ENCODE measurements around the gene ZCCHC17.
A peak's percentile ranks its signal among the peaks of the same experiment; 100 is the strongest.
"Not testable (repeated sequence)": the region's sequence is repeated elsewhere in the genome, so short reads cannot be mapped to it uniquely, and the experiment has no call there.

ZCCHC17 gene, protein sequence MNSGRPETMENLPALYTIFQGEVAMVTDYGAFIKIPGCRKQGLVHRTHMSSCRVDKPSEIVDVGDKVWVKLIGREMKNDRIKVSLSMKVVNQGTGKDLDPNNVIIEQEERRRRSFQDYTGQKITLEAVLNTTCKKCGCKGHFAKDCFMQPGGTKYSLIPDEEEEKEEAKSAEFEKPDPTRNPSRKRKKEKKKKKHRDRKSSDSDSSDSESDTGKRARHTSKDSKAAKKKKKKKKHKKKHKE

DNA sequence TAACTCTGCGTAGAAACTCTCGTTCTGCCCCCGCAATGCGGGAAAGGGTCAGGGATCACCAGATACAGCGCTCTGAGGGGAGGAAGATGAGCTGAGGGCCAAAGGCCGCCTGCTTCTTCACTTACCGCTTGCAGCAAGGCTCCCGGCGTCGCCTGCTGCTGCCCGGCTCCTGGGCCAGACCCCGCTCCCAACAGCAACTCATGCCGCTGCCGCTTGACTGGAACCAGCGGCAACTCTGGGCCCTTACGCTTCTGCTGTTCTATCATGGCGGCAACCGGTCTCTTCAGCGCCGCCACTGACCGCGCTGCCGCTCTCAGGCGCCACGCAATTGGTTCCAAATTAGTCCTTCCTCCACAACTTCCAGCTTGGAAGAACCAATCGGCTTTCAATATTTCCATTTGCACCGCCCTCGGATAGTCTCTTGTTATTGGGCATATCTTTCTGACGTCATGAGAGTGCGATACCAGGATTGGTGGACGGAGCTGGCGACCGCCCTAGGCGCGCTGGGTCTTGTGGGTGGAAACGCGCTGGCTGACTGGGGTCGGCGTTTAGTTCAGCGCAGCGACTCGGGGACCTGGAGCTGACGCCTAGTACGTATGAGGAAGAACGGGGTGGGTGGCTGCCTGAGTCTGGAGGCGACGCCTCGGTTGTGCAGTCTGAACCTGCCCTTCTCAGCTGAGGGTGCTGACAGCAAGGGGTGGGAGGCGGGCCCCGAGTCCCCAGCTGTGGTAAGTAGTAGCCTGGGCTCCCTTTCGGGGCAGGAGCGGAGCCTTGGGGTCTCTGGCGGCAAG is at the start of gene ZCCHC17, which contains the start of gene SNRNP40:
Gene ZCCHC17 (plus strand): TSS at position 547 of the 791 bp plus-strand sequence. CDS start 13,067 bp downstream, outside the sequence.
Gene SNRNP40 (minus strand): TSS at position 303 of the 791 bp plus-strand sequence. CDS start 37 bp downstream, at position 266.
- Histone ChIP-seq H3K4me3 (peak within 1 kb of the TSS; percentile 72 to 96 (median 86)), H3K27ac (peak within 1 kb of the TSS; percentile 77 to 97 (median 92))

DNA sequence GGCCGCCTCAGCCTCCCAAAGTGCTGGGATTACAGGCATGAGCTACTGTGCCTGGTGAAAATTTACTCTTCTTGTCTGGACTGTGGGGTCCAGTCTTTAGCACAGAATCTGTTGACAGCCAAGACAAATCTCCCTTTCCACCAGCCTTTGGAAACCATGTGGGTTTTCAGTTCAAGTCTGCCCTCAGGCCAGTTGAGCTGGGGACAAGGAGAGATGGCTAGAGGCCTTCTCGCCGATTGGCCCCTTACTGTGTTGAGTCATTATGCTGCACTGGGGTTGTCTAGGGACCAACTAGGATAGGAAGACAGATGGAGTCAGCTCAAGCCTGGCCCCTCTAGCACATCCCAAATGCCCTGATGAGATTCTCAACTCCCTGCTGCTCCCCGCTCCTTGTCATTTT is 48.6 kb upstream of the ZCCHC17 start:
- Histone ChIP-seq H3K27ac (no peak overlapping the region), H3K4me3 (no peak overlapping the region)

DNA sequence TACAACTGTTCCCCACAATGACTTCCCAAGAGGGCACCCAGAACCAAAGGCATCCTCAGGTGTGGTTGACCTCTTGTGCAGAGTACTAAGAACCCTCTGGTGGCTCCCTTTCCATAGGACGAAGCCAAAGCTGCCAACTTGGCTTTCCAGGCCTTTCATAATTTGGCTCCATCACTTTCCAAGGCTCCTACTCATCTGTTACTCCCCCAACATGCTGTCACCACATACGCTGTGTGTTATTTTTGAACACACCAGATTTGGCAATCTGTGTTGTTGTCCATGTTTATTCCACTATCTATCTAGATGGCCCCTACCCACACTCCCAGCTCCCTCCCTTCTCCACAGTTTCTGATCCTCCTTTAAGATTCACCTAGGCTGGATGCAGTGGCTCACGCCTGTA is 47.0 kb upstream of the ZCCHC17 start:
- Histone ChIP-seq H3K4me3 (no peak overlapping the region), H3K27ac (no peak overlapping the region)

DNA sequence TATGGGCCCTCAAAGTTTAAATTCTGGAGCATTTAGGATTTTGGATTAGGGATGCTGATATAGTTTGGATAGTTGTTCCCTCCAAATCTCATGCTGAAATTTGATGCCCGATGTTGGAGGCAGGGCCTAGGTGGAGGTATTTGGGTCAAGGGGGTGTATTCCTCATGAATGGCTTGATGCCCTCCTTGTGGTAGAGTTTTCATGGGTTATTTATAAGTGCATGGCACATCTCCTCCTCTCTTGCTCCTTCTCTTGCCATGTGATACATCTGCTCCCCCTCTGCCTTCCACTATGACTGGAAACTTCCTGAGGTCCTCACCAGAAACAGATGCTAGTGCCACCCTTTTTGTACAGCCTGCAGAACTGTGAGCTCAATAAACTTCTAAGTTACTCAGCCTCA is 39.6 kb upstream of the ZCCHC17 start:
- no peak overlapping the region for H3K4me3 ChIP-seq
- no peak overlapping the region for H3K27ac ChIP-seq

DNA sequence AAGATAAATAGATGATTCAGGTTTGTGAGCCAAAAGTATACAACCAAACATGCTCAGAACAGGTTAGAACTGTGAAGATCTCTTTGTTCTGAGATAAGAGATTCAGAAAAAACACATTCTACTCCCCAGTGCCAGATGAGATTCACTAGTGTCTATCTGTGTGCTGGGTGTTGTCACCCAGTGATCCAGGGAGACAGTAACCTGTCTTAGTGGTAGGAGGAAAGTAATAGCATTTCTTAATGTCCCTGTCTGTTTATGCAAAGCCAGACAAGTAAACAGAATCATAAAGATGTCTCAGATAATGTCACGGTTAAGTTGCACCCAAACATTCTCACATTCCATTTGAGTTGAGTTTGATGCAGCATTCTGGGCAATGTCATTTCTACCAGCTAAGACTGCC is 38.3 kb upstream of the ZCCHC17 start:
- no peak overlapping the region for H3K4me3 ChIP-seq
- H3K27ac ChIP-seq, result no peak overlapping the region

DNA sequence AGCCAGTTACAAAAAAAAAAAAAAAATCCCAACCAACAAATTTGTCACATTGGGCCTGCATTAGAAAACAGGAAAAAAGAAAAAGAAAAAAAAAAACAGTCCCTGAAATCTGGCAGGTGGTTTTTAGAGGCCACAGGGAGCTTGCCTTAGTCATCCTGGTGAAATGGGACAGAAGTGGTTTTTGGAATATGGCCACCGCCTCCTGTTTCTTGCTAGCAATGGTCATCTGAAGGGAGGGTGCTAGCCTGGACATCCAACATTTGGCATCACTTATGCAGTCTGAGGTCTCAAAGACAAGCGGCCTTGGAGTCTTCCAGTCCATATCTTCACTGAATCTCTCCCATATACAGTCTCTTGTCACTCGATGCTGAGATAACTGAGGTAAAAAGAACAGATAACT is 37.1 kb upstream of the ZCCHC17 start:
- H3K4me3 ChIP-seq, result no peak overlapping the region
- H3K27ac ChIP-seq, result no peak overlapping the region

DNA sequence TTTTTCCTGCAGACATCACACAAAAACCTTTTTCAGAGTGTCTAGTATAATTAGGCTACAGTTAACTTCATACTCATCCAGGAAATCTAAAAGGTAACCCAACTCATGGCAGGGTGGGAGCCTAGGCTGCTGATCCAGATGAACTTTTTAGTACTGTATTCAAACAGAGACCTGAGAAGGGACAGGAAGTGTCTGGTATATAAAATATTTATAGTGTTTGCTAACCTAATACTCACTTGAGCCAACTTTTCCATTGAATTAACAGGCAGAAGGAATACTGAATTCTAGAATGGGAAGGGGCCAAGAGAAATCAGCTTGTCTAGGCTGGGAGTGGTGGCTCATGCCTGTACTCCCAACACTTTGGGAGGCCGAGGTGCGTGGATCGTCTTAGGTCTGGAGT is 34.9 kb upstream of the ZCCHC17 start:
- Histone ChIP-seq H3K27ac (no peak overlapping the region), H3K4me3 (no peak overlapping the region)

DNA sequence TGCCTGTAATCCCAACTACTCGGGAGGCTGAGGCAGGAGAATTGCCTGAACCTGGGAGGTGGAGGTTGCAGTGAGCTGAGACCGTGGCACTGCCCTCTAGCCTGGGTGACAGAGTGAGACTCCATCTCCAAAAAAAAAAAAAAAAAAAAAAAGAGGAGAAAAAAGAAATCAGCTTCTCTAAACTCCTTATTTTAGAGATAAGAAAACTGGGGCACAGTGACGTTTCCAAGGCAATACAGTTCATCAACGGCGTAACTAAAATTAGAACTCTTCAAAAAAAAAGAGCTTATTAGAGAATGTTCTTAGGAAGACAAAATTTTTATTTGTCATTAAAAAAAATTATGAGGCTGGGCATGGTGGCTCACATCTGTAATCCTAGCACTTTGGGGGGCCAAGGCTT is 34.4 kb upstream of the ZCCHC17 start:
- not testable (repeated sequence) for H3K27ac ChIP-seq, H3K4me3 ChIP-seq

DNA sequence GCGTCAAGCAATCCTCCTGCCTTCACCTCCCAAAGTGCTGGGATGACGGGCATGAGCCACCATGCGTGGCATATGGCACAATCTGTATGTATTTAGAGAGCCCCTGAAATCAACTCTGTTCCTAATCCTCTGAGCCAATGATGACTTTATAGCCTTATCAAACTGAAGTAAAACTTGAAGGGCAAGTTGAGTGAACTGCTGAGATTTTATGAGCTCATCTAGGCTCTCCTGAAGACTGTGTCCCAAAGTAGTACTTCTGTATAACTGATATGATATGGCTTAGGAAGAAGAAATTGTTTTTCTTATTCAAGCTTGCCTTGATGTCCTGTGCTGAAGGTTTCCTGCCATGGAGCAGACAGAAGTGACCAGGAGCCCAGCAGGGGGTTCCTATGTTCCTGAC is 33.4 kb upstream of the ZCCHC17 start:
- H3K27ac ChIP-seq, result no peak overlapping the region
- no peak overlapping the region for H3K4me3 ChIP-seq

DNA sequence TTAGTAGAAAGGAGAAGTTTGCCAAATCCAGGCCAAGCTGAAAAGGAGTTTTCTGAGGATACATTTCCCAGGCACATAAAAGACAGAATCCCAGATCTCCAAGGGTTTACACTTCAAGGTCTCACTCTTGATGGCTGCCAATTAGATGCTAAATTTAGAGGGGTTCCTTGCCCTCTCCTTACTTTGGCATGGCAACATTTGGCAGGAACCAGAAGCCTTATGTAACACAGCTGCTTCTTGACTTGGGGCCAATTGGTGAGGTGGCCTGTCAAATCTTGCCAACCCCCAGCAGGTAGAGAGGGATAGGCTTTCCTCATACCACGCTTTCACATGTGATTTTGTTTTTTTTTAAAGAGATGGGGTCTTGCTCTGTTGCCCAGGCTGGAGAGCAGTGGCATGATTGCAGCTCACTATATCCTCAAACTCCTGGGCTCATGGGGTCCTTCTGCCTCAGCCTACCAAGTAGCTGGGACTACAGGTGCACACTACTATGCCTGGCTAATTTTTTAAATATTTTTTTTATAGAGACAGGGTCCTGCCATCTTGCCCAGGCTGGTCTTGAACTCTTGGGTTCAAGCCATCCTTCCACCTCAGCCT is 31.9 kb upstream of the ZCCHC17 start:
- Histone ChIP-seq H3K27ac (no peak overlapping the region), H3K4me3 (no peak overlapping the region)

DNA sequence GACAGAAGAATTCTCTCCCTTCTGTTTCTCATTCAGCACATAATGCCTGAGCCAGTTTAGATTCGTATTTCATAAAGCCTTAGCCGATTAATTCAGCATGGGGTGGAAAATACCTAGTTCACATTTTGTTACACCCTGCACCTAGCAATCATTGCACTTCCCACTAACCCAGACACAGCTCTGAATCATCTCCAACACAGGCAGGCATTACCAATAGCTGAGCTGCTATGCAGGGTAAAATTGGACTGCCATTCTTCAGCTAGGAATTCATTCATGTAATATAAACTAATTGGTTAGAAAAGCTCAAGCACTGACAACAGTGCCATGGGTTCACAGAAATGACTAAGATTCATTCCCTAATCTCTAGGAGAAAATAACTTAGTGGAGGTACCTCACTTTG is 30.3 kb upstream of the ZCCHC17 start:
- H3K4me3 ChIP-seq, result no peak overlapping the region
- no peak overlapping the region for H3K27ac ChIP-seq

DNA sequence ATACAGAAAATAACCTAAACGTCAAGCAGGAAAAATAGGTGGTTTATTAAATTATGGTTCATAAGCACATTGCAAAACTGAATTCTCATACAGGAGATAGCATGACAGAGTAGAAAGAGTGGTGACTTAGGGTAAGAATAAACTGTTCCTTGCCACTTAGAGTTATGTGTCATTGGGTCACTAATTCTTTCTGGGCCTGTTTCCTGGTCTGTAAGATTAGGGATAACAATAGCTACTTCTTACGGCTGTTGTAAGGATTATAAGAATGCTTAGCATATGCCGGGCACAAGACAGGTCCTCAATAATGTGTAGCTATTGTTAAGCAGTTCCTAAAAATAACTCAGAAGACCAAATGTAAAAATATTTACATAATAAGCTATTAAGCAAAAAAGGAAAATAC is 24.5 kb upstream of the ZCCHC17 start:
- Histone ChIP-seq H3K27ac (no peak overlapping the region), H3K4me3 (no peak overlapping the region)

DNA sequence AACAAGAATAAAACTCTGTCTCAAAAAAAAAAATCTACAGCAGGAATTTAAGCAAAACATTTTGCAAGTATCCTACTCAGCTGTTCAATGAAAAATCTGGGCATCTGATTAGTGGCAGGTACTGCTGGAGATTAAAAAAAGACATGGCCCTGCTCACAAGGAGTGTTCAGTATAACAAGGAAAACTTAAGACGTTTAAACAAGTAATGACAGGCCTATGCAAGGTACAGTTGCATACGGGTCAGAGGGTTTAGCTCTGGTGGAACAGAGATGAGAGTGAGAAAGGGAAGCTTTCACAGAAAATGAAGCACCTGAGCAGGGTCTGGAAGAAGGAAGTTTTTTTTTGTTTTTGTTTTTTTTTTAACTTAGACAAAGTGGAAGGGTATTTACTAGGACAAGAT is 23.2 kb upstream of the ZCCHC17 start:
- Histone ChIP-seq H3K4me3 (no peak overlapping the region), H3K27ac (no peak overlapping the region)

DNA sequence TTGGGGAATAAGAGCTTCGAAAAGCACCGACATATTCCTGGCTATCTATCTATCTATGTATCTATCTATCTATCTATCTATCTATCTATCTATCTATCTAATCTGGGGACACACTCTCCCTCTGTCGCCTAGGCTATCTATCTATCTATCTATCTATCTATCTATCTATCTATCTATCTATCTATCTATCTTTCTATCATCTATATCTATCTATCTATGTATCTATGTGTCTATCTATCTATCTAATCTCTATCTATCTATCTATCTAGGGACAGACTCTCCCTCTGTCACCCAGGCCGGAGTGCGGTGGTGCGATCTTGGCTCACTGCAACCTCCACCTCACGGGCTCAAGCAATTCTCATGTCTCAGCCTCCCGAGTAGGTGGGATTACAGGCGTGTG is 14.4 kb upstream of the ZCCHC17 start:
- not testable (repeated sequence) for H3K27ac ChIP-seq

DNA sequence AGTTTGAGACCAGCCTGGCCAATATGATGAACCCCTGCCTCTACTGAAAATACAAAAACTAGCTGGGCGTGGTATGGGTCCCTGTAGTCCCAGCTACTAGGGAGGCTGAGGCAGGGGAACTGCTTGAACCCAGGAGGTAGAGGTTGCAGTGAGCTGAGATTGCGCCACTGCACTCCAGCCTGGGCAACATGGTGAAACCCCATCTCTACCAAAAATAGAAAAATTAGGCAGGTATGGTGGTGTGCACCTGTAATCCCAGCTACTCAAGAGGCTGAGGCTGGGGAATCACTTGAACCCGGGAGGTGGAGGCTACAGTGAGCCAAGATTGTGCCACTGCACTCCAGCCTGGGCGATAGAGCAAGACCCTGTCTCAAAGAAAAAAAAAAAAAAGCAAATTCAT is 9.0 kb upstream of the ZCCHC17 start:
- H3K27ac ChIP-seq, H3K4me3 ChIP-seq: not testable (repeated sequence)

More for the DNA sequence above, 14.4 kb upstream of the ZCCHC17 start:
- not testable (repeated sequence) for H3K4me3 ChIP-seq

DNA sequence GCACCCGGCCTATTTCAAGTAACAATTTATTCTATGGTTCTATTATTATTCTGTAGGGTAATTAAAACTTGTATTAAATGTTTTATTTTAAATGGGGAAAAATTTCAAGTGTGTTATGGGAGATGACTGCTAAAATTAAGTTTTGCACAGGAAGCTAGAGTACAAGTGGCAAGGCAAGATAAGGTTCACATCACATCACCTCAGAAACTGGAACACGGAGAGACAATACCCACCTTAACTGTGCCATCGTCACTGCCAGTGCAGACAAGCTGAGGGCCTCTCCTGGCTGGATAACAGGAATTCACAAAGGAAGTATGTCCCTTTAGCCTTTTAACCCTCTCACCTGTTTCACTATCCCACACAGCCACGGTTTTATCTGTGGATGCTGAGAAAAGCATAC is 7.8 kb upstream of the ZCCHC17 start:
- Histone ChIP-seq H3K4me3 (no peak overlapping the region), H3K27ac (no peak overlapping the region)

DNA sequence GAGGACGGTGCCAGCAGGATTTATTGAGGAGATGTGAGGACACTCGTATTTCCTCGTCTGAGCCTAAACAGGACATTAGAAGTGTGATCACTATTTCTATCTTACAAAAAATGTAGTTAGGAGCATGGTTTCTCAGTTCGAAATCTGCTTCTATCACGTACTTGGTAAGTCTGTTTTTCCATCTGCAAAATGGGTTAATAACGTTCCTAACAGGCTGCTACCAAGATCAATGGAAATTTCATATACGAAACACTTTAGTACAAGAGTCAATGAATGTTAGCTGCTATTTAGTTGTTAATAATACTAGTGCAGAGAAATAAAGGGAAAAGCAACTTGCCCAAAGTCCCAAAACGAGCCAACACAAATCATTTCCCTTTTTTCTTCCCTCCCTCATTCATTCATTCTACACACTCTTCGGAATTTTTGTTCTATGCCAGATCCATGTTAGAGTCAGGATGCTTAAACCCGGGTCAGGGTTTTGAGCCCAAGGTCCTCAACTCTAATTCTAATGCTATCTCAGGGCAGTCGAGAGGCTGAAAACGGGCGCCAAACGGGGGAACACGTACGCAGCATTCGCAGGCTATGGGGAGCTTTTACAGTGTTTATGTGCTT is 852 bp upstream of the ZCCHC17 start:
- peak overlapping the region; percentile 72 to 96 (median 86) for H3K4me3 ChIP-seq
- peak overlapping the region; percentile 54 to 97 (median 90) for H3K27ac ChIP-seq

DNA sequence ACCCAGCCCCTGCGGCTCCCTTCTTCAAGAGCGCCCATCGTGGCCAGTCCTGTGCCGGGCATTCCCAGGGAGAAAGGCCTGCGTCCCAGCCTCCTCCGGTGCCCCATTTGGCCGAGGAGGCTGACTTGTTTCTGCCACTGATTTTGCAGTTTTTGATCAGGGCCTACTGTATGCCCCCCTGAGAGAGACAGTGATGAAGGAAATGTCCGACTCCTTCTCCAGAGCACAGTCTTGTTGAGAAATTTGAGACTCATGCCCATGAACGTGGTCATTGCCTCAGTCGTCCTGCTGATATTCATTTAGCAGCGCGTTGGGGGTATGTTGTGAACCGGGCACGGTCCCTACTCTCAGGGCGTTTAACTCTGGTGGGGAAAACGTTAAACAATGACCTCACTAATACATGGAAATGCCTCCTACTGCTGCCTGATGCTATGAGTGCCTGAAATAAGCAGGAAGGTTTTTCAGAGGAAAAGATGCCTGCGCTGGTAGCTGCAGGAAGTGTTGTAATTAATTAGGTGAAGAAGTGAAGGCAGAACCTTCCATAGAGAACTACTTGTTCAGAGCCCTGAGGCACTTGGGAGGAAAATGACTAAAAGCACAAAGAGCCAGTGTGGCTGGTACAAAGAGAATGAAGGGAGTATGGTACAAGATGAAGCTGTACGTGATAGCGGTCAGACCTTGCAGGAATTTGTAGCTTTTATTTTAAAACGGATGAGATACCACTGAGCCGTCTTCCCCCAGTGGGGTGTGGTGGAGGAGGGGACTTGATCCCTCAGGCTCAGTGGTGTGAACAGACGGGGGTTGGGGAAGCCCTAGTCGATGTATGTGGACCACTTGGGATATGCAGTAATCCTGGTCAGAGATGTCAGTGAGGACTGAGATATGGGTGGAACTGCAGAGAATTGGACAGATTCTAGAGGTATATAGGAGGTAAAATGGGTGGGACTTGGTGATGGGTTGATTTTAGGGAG is 730 bp downstream of the ZCCHC17 start:
- peak overlapping the region; percentile 77 to 97 (median 90) for H3K27ac ChIP-seq
- H3K4me3 ChIP-seq, result peak overlapping the region; percentile 72 to 96 (median 86)

DNA sequence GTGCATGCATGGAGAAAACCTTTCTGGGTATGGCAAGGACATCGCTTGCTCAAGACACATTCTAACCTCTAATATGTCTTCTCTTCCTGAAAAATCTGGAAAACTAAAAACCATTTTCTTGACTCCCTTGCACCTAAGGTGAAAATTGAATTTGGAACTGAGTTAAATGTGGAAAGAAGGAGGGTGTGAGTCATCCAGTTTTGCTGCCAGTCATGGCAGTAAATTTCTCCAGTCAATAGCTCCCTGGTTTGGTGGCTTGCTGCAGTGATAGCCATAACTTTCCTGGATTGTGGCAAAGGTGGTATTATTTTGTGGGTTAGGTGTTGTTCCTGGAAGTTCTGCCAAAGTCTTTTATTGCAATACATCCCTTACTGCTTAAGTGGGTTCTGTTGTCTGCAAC is 2.5 kb downstream of the ZCCHC17 start:
- no peak overlapping the region for H3K4me3 ChIP-seq
- H3K27ac ChIP-seq, result no peak overlapping the region
